B cell (primary cell): ENCODE data around the gene KIF4A. TPM values are rescaled to one million over a fixed set of nuclear protein-coding genes. Genes with fewer than 3 reads are reported as not detected.

Source experiments
- ATAC-seq: fragments of 200-7000 bp; cut with Tn5 transposase; one replicate; pipeline ENCODE4 v1.10.0; 2021; ENCODE audit warnings: low read depth, mild to moderate bottlenecking, moderate number of reproducible peaks, moderate library complexity
- CTCF ChIA-PET: fragments of 350-600 bp; sonication (Branson Sonifier 250); formaldehyde crosslinking; loops from one replicate; lab custom pipeline; 2021; ENCODE audit warnings: antibody characterized with exemption, inconsistent platforms; lab: Charles Lee
- POLR2A ChIA-PET: fragments of 350-600 bp; sonication (Branson Sonifier 250); formaldehyde crosslinking; loops from one replicate; lab custom pipeline; 2021; ENCODE audit warnings: antibody characterized with exemption; lab: Charles Lee
- DNase-seq: peaks from one replicate; pipeline ENCODE4 v3.0.0; 2013
- H2AFZ ChIP-seq: 2 replicates; pipeline ENCODE4 v1.6.1; 2012; ENCODE audit warnings: mild to moderate bottlenecking, low read depth, low read length; ENCODE audit not compliant: insufficient read depth, poor library complexity, severe bottlenecking
- H3K27ac ChIP-seq, 2 donors: 1 replicate in 1 of 2; 2 replicates in 1 of 2; pipeline ENCODE4 v1.5.1; 2012 to 2013; ENCODE audit warnings: low read length in 2 of 2, mild to moderate bottlenecking in 2 of 2, moderate library complexity in 1 of 2
- H3K27me3 ChIP-seq, 4 experiments: fragments of 200-600 bp in 1 of 4; sonication (generic) in 1 of 4; replicated peaks in 1 of 4; 1 replicate in 2 of 4; 2 replicates in 2 of 4; pipeline versions ENCODE4 v1.6.1 to v1.7.0; 2013 to 2016; ENCODE audit warnings: low read length in 3 of 4, mild to moderate bottlenecking in 2 of 4, mixed read lengths in 1 of 4, moderate library complexity in 1 of 4; ENCODE audit not compliant: insufficient read depth in 4 of 4, control insufficient read depth in 3 of 4; ENCODE audit errors: control extremely low read depth in 1 of 4
- H3K36me3 ChIP-seq, 2 experiments: replicated peaks in 1 of 2; 1 replicate in 1 of 2; 2 replicates in 1 of 2; pipeline versions ENCODE4 v1.6.1 to v1.7.1; 2013; ENCODE audit warnings: low read length in 1 of 2; ENCODE audit not compliant: insufficient read depth in 2 of 2, control insufficient read depth in 1 of 2; ENCODE audit errors: control extremely low read depth in 1 of 2, extremely low read depth in 1 of 2
- H3K4me1 ChIP-seq, 2 donors: fragments of 200-600 bp in 1 of 2; sonication (generic) in 1 of 2; 1 replicate in 1 of 2; 2 replicates in 1 of 2; pipeline versions ENCODE4 v1.5.1 to v1.6.1; 2013 to 2017; ENCODE audit warnings: low read length in 2 of 2; ENCODE audit not compliant: control insufficient read depth in 2 of 2, insufficient read depth in 2 of 2
- H3K4me2 ChIP-seq: replicated peaks from 2 replicates; pipeline ENCODE3; 2012; ENCODE audit warnings: mild to moderate bottlenecking, low read depth, low read length; ENCODE audit not compliant: poor library complexity, severe bottlenecking
- H3K4me3 ChIP-seq, 5 experiments: fragments of 200-600 bp in 1 of 5; sonication (generic) in 1 of 5; 1 replicate in 3 of 5; 2 replicates in 2 of 5; pipeline versions ENCODE4 v1.5.1 to v1.7.0; 2011 to 2016; ENCODE audit warnings: low read length in 4 of 5, mild to moderate bottlenecking in 4 of 5, low read depth in 2 of 5, control low read depth in 1 of 5, moderate library complexity in 1 of 5; ENCODE audit not compliant: insufficient read depth in 1 of 5; ENCODE audit errors: control extremely low read depth in 1 of 5, extremely low read depth in 1 of 5
- H3K79me2 ChIP-seq: fragments of 200-600 bp; sonication (generic); one replicate; pipeline ENCODE4 v1.6.0; 2016; ENCODE audit warnings: low read length; ENCODE audit not compliant: control insufficient read depth, insufficient read depth
- H3K9ac ChIP-seq: fragments of 200-600 bp; sonication (generic); 2 replicates; pipeline ENCODE4 v1.6.1; 2017; ENCODE audit warnings: mild to moderate bottlenecking, low read length, moderate library complexity
- H3K9me3 ChIP-seq, 3 donors: one replicate each; pipeline versions ENCODE4 v1.6.1 to v1.7.1; 2013; ENCODE audit warnings: low read length in 2 of 3; ENCODE audit not compliant: control insufficient read depth in 2 of 3, insufficient read depth in 1 of 3; ENCODE audit errors: control extremely low read depth in 1 of 3
- H4K20me1 ChIP-seq: 2 replicates; pipeline ENCODE4 v1.6.0; 2012; ENCODE audit warnings: mild to moderate bottlenecking, low read length; ENCODE audit not compliant: insufficient read depth, control insufficient read depth, poor library complexity, severe bottlenecking
- H3K27ac Mint-ChIP-seq: one replicate; pipeline ENCODE4 v1.8.0; 2021; ENCODE audit warnings: mixed read lengths
- H3K27me3 Mint-ChIP-seq: one replicate; pipeline ENCODE4 v1.8.0; 2021; ENCODE audit warnings: mixed read lengths
- H3K4me1 Mint-ChIP-seq: one replicate; pipeline ENCODE4 v1.8.0; 2021; ENCODE audit warnings: mixed read lengths
- H3K4me3 Mint-ChIP-seq: one replicate; pipeline ENCODE4 v1.8.0; 2021; ENCODE audit warnings: mixed read lengths
- H3K9me3 Mint-ChIP-seq: one replicate; pipeline ENCODE4 v1.8.0; 2022; ENCODE audit warnings: mixed read lengths; ENCODE audit not compliant: insufficient read depth
- CTCF ChIP-seq: fragments of 200-600 bp; IDR thresholded peaks from one replicate; pipeline ENCODE4 v1.8.0; 2022; ENCODE audit warnings: antibody characterized with exemption, mild to moderate bottlenecking
- EZH2 ChIP-seq: IDR thresholded peaks from 2 replicates; pipeline ENCODE4 v1.6.1; 2012; ENCODE audit warnings: borderline replicate concordance, low read depth, mild to moderate bottlenecking, moderate library complexity, low read length; ENCODE audit not compliant: insufficient read depth, poor library complexity, severe bottlenecking
- WGBS: methylation state at CpG from one replicate; pipeline ENCODE4 v1.1.5; 2013; ENCODE audit warnings: missing lambda C conversion rate; ENCODE audit not compliant: insufficient coverage; 5-methylcytosine and 5-hydroxymethylcytosine counted together
- intact Hi-C: fragments of 100-400 bp; cut with micrococcal nuclease; formaldehyde crosslinking; loops from one replicate; pipeline ENCODE4 v1.10.0; 2022
- polyA plus RNA-seq: library from polyadenylated mRNA; depleted of rRNA; stranded (reverse); fragments of >200 nt; gene quantifications from 2 replicates; pipeline ENCODE4 v1.2.3, GENCODE V29; 2012
- total RNA-seq, 2 donors: library from RNA; stranded (reverse); fragments of 120-200 nt in 1 of 2; gene quantifications; 1 replicate in 1 of 2; 2 replicates in 1 of 2; pipeline versions ENCODE4 v1.2.3 to v1.2.4, GENCODE V29; 2013 to 2022

KIF4A gene
- total and polyA plus RNA-seq, 2 donors (not counting 1 experiment from before 2014, with no cell fraction given), result 0.06 to 0.07 TPM

GRCh38 chrX:70421618-70422017, 131.7 kb downstream of the KIF4A start:
- no peak overlapping the region for H2AFZ ChIP-seq
- no peaks in the 10 kb centered on the region for H3K9me3 ChIP-seq
- no peak for TF ChIP-seq CTCF
- no peak for TF ChIP-seq EZH2
- H3K27ac Mint-ChIP-seq, result no peak overlapping the region
- intact Hi-C loops, result no loop called here
- H3K36me3 ChIP-seq, result no peaks in the 10 kb centered on the region
- no peak overlapping the region for H3K4me2 ChIP-seq
- H3K27ac ChIP-seq, result no peak overlapping the region
- H3K4me1 Mint-ChIP-seq, result no peaks in the 10 kb centered on the region
- H3K9me3 Mint-ChIP-seq, result no peaks in the 10 kb centered on the region
- no peaks in the 10 kb centered on the region for H3K27me3 ChIP-seq
- 73% methylated on average over 2 of the region's 2 CpGs for WGBS
- H3K79me2 ChIP-seq, result no peaks in the 10 kb centered on the region
- CTCF ChIA-PET, result no interaction called here
- H3K4me3 ChIP-seq, result no peak overlapping the region
- POLR2A ChIA-PET, result no interaction called here
- no peaks in the 10 kb centered on the region for H4K20me1 ChIP-seq
- DNase-seq (no peak), ATAC-seq (no peak)
- no peaks in the 10 kb centered on the region for H3K27me3 Mint-ChIP-seq
- H3K4me3 Mint-ChIP-seq, result no peak overlapping the region
- H3K9ac ChIP-seq, result no peak overlapping the region
- H3K4me1 ChIP-seq, result no peaks in the 10 kb centered on the region

GRCh38 chrX:70422851-70423341, 133.0 kb downstream of the KIF4A start, which contains the start of gene GDPD2:
GDPD2 (plus strand) TSS chrX:70423314; CDS start chrX:70424985, 1,671 bp downstream.
- no peak within 1 kb of the TSS for H3K9ac ChIP-seq
- no peak within 1 kb of the TSS for H2AFZ ChIP-seq
- Mint-ChIP-seq H3K27me3 (no peaks in the 10 kb centered on the region), H3K4me1 (no peaks in the 10 kb centered on the region), H3K4me3 (no peak within 1 kb of the TSS), H3K27ac (no peak within 1 kb of the TSS), H3K9me3 (no peaks in the 10 kb centered on the region)
- H3K4me3 ChIP-seq, result no peak within 1 kb of the TSS
- 7% methylated on average over 2 of the region's 11 CpGs for WGBS
- H3K79me2 ChIP-seq, result no peaks in the 10 kb centered on the region
- ATAC-seq (no peak), DNase-seq (no peak)
- no peak within 1 kb of the TSS for H3K4me2 ChIP-seq
- intact Hi-C loops, result no loop called here
- TF ChIP-seq EZH2 (no peak), CTCF (no peak)
- H3K9me3 ChIP-seq, result no peaks in the 10 kb centered on the region
- ChIA-PET CTCF (interaction anchor here (1.2 to 1.7 kb wide), 2 partner anchors 11 to 13 kb away, joined by 4 read pairs; no protein-coding TSS in a partner anchor), POLR2A (no interaction called here)
- H3K4me1 ChIP-seq, result no peaks in the 10 kb centered on the region
- H4K20me1 ChIP-seq, result no peaks in the 10 kb centered on the region
- H3K27me3 ChIP-seq, result no peaks in the 10 kb centered on the region
- H3K36me3 ChIP-seq, result no peaks in the 10 kb centered on the region
- H3K27ac ChIP-seq, result no peak within 1 kb of the TSS
